Limb (tissue), 2 donors: ENCODE measurements around the gene CHORDC1.
"Not testable (repeated sequence)": the region's sequence is repeated elsewhere in the genome, so short reads cannot be mapped to it uniquely, and the experiment has no call there.

ENCODE experiments used
- DNase-seq, 2 donors: peaks; one replicate each; pipeline ENCODE4 v3.0.0-alpha.2; 2016; ENCODE audit errors: extremely low spot score in 2 of 2

The CHORDC1 gene

DNA sequence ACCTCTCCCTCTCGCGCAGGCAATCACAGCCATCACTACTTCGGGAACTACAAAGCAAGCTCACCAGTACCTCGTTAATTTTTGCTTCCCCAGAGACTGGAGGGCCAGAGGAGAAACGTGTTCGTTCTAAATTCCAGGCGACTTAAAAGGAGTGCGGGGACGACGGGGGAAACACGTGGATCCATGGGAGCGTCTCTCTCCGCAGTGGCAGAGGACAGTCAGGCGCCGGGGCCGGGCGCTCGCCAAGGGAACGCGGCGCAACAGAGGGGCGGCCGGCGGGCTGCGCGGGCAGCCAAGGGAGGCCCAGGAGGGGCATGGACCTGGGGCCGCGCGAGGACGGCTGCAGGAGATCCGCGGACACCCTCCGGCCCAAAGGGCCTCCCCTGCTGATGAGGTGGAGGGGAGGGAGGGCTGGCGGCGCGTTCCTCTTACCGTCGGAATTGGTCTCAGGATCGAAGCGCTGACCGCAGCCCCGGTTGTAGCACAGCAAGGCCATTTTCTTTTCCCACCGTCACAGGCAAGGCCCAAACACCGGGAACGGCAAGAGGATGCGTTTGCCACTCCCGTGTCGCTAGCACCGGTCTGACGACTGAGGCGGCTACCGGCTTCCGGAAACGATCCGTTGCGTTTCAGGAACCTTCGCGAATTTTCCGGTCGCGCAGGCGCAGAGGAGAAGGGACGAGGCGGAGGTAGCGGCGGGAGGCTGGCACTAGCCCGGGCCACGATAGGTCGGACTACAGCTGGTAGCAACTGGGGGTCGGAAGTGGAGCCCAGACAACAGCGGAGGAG lies at the start of gene CHORDC1:
Gene CHORDC1 (minus strand): TSS at position 591 of the 789 bp plus-strand sequence. CDS start 95 bp downstream, at position 496.
- DNase-seq: peak; percentile 81 to 92

DNA sequence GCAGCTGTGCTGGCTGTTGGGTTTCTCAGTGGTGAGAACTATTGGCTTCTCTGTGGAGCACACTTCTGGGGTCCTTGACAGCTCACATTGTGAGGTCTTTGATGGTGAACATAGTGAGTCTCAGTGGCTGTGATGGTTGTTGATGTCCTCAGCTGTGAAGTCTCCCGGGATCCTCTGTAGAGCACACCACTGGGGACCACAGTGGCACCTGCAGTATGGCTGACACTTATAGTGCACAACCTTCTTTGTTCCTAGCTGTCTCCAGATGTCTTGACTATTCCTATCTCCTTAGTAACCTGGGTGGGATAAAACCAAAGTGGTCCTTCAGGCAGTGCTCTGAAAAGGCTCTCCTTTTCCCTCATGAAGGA lies 34.3 kb upstream of the CHORDC1 start:
- no peak for DNase-seq

DNA sequence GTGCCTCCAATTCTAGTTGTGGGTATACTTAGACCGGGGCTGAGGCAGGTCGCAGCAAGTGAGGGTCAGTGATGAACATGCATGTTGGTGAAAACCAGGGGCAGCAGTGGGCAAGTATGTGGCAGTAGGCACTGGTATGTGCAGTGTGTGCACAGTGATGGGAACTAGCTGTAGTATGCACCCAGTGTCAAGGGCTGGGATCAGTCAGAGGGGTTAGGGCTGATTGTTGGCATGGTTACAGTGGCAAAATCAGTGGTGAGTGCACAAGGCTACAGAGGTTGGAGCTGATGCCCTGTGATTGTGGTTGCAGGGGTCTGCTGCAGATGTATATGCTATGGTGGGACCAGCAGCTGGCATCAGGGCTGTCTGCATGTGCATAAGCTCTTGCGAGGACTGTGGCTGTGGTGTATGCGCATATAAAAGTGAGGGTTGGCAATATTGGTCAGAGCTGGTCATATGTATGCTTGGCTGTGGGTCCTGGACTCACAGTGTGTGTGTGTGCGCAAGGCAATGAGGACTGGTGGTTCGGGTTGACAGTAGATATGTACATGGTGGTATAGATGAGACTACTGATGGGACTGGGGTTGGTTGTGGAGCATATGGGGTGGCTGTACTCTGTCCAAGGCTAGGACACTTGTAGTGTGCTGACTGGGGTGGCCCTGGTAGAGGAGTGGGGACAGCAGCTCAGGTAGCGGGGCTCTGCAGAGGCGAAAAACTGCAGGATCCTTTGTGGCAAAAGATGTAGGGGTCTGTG lies 33.7 kb upstream of the CHORDC1 start:
- DNase-seq: no peak

DNA sequence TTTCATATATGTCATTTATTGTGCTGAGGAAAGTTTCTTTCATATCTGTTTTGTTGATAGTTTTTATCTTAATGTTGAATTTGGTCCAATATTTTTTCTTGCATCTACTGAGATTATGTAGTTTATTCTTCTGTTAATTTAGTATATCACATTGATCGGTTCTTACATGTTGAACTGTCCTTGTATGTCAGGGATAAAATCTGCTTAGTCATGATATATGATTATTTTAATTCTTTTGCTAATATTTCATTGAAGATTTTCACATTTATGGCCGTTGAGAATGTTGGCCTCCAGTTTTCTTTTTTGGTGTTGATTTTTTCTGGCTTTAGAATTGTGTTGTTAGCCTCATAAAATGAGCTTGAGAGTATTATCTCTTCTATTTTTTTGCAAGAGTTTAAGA lies 31.2 kb upstream of the CHORDC1 start:
- no peak for DNase-seq

GRCh38 chr11:90252053-90252452 lies 29.2 kb upstream of the CHORDC1 start:
- DNase-seq: no peak

DNA sequence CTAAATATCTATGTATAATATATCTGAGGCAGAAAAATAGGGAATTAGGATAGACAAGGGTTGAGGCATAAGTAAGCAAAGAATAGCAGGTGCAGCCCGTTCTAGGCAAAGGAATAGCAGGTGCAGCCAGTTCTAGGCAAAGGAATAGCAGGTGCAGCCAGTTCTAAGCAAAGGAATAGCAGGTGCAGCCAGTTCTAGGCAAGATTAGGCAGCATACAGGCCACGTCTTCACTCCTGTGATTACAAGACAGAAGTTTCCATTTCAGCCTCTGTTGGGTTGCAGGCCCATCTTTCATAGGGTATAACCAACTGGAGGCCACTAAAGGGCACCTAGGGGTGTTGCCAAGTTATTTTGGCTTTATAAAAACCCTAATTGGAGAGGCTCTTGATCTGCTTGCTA lies 28.8 kb upstream of the CHORDC1 start:
- DNase-seq: no peak

DNA sequence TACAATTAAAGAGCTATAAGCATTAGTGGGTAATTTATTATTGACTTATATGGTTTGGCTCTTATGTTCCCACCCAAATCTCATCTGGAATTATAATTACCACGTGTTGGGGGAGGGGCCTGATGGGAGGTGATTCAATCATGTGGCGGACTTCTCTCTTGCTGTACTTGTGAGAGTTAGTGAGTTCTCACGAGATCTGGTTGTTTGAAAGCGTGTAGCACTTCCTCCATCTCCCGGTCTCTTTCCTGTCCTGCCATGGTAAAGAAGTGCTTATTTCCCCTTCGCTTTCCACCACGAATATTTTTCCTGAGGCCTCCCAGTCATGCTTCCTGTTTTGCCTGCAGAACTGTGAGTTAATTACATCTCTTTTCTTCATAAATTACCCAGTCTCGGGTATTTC lies 28.1 kb upstream of the CHORDC1 start:
- DNase-seq: no peak

DNA sequence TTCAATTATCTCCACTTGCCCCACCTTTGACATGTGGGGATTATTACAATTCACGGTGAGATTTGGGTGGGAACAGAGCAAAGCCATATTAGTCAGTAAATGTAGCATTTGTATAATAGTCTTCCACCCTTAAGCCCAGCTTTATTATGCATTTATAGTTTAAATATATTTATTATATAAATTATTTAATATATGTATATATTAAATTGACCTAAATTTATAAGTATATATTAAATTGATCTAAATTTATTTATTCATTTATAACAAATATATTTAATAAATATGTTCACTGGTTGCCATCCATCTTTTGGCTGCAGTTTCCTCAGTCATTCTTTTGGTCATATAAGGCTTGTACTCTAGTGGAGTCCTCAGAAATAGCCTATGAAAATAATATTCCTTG lies 23.6 kb upstream of the CHORDC1 start:
- no peak for DNase-seq

GRCh38 chr11:90243534-90243933 lies 20.7 kb upstream of the CHORDC1 start:
- no peak for DNase-seq

DNA sequence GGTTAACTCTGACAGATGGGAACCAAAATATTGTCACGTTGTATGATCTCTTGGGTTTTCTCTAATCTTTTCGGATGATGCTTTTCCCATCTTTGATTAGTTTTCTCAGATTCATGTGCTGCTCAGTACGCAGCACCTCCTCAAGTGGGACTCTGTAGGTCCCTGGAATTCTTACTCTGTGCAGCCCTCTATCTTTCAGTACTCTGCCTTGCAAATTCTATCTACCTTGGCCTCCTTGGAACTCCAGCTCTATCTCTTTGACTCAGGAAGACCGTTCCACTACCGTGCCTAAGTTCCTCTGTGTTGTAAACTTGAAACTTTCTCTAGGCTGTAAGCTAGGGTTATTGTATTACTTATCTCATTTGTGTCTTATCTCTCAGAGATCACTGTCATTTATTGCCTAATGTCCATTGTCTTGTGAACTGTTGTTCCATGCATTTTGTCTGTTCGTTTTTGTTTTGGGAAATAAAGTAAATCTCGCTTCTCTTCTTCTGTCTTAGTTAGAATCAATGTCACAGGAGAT lies 20.1 kb upstream of the CHORDC1 start:
- no peak for DNase-seq

- DNase-seq: no peak
These were observed 18.6 kb upstream of the CHORDC1 start for GRCh38 chr11:90241414-90241813.

DNA sequence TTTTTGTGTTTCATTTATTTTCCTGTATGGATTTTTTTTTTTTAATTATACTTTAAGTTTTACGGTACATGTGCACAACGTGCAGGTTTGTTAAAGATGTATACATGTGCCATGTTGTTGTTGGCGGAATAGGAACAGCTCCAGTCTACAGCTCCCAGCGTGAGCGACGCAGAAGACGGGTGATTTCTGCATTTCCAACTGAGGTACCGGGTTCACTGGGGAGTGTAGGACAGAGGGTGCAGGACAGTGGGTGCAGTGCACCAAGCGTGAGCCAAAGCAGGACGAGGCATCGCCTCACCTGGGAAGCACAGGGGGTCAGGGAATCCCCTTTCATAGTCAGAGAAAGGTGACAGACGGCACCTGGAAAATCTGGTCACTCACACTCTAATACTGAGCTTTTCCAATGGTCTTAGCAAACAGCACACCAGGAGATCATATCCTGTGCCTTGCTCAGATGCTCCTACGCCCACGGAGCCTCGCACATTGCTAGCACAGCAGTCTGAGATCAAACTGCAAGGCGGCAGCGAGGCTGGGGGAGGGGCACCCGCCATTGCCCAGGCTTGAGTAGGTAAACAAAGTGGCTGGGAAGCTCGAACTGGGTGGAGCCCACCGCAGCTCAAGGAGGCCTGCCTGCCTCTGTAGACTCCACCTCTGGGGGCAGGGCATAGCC lies 17.3 kb upstream of the CHORDC1 start:
- not testable (repeated sequence) for DNase-seq

DNA sequence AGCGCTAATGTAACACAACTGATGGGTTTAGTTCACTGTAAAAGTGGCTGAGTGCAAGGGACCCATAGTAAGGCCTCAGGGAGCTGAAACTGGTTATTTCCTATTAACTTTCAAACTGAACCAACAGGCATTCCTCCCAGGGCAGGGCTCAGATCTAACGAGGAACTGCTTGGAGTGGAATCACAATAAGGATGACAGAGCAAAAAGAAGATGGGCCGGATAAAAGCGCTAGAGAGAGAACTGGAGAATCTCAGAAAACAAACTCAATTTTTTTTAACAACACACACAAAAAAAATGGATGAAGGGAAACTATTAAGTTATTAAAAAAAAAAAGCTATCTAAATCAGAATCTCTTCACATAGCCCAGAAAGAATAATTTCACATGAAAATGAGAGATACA lies 14.2 kb upstream of the CHORDC1 start:
- no peak for DNase-seq

- DNase-seq: no peak
These were observed 12.7 kb upstream of the CHORDC1 start for GRCh38 chr11:90235526-90235925.

DNA sequence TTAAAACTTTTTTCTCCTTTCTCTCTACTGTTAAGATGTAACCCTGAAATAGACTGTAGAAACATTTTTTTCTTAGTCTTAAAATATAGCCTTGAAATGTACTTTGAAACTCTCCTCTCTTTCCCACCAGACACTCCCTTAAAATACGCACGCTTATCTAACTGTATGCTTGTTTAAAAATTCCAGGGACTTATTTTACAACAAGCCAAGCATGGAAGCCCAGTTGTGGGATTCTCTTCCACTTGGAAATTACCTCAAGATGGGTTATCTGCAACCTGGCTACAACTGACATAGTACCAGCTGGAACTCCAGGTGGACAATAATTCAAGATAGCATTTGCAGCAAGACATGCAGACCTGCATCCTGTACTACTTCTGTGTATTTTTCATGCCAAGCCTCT lies 12.1 kb upstream of the CHORDC1 start:
- DNase-seq: no peak

- no peak for DNase-seq
These were observed 6.9 kb upstream of the CHORDC1 start for GRCh38 chr11:90229791-90230190.

DNA sequence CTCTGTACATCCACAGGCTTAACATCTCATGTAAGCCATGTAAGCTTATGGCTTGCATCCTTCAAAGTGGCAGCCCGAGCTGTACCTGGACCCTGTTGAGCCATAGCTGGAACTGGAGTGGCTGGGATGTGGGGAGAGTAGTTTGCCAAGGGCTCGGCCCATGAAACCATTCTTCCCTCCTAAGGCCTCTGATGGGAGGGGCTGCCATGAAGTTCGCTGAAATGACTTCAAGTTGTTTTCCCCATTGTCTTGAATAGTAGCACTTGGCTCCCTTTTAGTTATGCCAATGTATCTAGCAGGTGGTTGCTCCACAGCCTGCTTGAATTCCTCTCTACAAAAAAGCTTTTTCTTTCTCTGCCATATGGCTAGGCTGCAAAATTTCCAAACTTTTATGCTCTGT lies 5.2 kb upstream of the CHORDC1 start:
- no peak for DNase-seq

DNA sequence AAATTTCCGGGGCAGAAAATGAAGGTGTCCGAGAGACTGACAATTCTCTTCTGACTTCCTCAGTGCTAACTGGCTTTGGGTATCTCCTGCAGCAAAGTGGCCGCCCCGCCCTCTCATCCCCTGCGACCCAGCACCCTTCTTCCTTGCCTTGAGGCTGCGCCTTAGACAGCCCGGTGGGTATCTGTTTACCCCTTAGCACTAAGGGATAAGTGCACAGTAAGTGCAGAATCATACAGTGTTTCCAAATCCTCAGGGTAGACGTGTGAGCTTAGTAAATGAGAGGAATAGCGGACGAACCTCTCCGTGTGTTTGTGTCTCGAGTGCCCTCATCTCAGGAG lies 368 bp upstream of the CHORDC1 start:
- no peak for DNase-seq

- no peak for DNase-seq
These were observed 918 bp downstream of the CHORDC1 start for GRCh38 chr11:90221803-90222458.

GRCh38 chr11:90220391-90220790 lies 2.5 kb downstream of the CHORDC1 start:
- no peak for DNase-seq

- no peak for DNase-seq
These were observed 3.4 kb downstream of the CHORDC1 start for GRCh38 chr11:90219438-90219837.

DNA sequence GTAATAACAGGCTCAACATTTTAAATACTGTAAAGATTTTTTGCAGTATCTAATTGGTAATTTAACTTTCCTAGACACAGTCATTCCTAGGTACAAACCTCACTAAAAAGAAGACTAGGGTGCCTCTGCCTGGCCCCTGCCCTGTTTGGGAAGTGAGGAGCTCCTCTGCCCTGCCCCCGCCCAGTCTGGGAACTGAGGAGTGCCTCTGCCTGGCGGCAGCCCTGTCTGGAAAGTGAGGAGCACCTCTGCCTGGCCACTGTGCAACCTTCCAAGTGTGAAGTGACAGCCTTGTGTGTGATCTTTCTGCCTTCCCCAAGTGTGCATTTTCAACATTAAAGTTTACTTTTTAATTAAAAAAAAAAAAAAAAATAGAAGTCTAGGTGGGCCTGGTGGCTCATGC lies 4.2 kb downstream of the CHORDC1 start:
- no peak for DNase-seq
